Activated naive CD8-positive, alpha-beta T cell treated with anti-CD3 and anti-CD28 coated beads for 36 hours (primary cell): Measurements from ENCODE around the gene PGA5. TPM values are rescaled to one million over a fixed set of nuclear protein-coding genes. Genes with fewer than 3 reads are reported as not detected.
"Not testable (repeated sequence)": the region's sequence is repeated elsewhere in the genome, so short reads cannot be mapped to it uniquely, and the experiment has no call there.

Source experiments
- DNase-seq: peaks from one replicate; pipeline ENCODE4 v3.0.0; 2021
- H3K27ac Mint-ChIP-seq: one replicate; pipeline ENCODE4 v1.8.0; 2022; ENCODE audit warnings: mild to moderate bottlenecking, moderate library complexity, mixed read lengths
- H3K27me3 Mint-ChIP-seq: one replicate; pipeline ENCODE4 v1.8.0; 2022; ENCODE audit warnings: mild to moderate bottlenecking, mixed read lengths
- H3K36me3 Mint-ChIP-seq: one replicate; pipeline ENCODE4 v1.8.0; 2021; ENCODE audit warnings: mild to moderate bottlenecking, mixed read lengths
- H3K4me1 Mint-ChIP-seq: one replicate; pipeline ENCODE4 v1.8.0; 2021; ENCODE audit warnings: mixed read lengths
- H3K4me3 Mint-ChIP-seq: one replicate; pipeline ENCODE4 v1.8.0; 2022; ENCODE audit warnings: mild to moderate bottlenecking, moderate library complexity, mixed read lengths
- H3K9me3 Mint-ChIP-seq: one replicate; pipeline ENCODE4 v1.8.0; 2022; ENCODE audit warnings: mixed read lengths
- total RNA-seq, 2 experiments: library from RNA; stranded (reverse); gene quantifications; one replicate each; pipeline ENCODE4 v1.2.3, GENCODE V29; 2021

PGA5 gene
- total RNA-seq, result not detected

- H3K4me3 Mint-ChIP-seq, H3K27ac Mint-ChIP-seq, DNase-seq, H3K4me1 Mint-ChIP-seq, H3K27me3 Mint-ChIP-seq, H3K9me3 Mint-ChIP-seq, H3K36me3 Mint-ChIP-seq: not testable (repeated sequence)
Observed at GRCh38 chr11:61240875-61241274, at the start of gene PGA5. Gene PGA5 (plus strand): TSS chr11:61241175. CDS start chr11:61241227, 52 bp downstream.

GRCh38 chr11:61193596-61193995 lies 47.4 kb upstream of the PGA5 start:
- DNase-seq, result no peak
- Mint-ChIP-seq H3K9me3 (no peaks in the 10 kb centered on the region), H3K4me1 (no peaks in the 10 kb centered on the region), H3K27ac (no peak overlapping the region), H3K36me3 (no peaks in the 10 kb centered on the region), H3K27me3 (peaks cover 5% of the 10 kb centered on the region), H3K4me3 (no peak overlapping the region)

GRCh38 chr11:61194169-61194671 lies 46.8 kb upstream of the PGA5 start:
- Mint-ChIP-seq H3K4me3 (no peak overlapping the region), H3K36me3 (no peaks in the 10 kb centered on the region), H3K27ac (no peak overlapping the region), H3K27me3 (peaks cover 5% of the 10 kb centered on the region), H3K9me3 (no peaks in the 10 kb centered on the region), H3K4me1 (no peaks in the 10 kb centered on the region)
- no peak for DNase-seq

- no peak overlapping the region for H3K4me3 Mint-ChIP-seq
- no peaks in the 10 kb centered on the region for H3K9me3 Mint-ChIP-seq
- peaks cover 5% of the 10 kb centered on the region for H3K27me3 Mint-ChIP-seq
- H3K4me1 Mint-ChIP-seq, result no peaks in the 10 kb centered on the region
- no peak overlapping the region for H3K27ac Mint-ChIP-seq
- DNase-seq, result no peak
- no peaks in the 10 kb centered on the region for H3K36me3 Mint-ChIP-seq
Observed at GRCh38 chr11:61194981-61195695, 45.8 kb upstream of the PGA5 start.

- Mint-ChIP-seq H3K9me3 (no peaks in the 10 kb centered on the region), H3K27me3 (peaks cover 5% of the 10 kb centered on the region), H3K4me1 (no peaks in the 10 kb centered on the region), H3K27ac (no peak overlapping the region), H3K4me3 (no peak overlapping the region), H3K36me3 (no peaks in the 10 kb centered on the region)
- DNase-seq, result no peak
Observed at GRCh38 chr11:61195719-61196118, 45.3 kb upstream of the PGA5 start.

- no peak for DNase-seq
- peaks cover 17% of the 10 kb centered on the region for H3K27me3 Mint-ChIP-seq
- no peaks in the 10 kb centered on the region for H3K9me3 Mint-ChIP-seq
- H3K27ac Mint-ChIP-seq, result no peak overlapping the region
- no peaks in the 10 kb centered on the region for H3K36me3 Mint-ChIP-seq
- no peaks in the 10 kb centered on the region for H3K4me1 Mint-ChIP-seq
- H3K4me3 Mint-ChIP-seq, result no peak overlapping the region
Observed at GRCh38 chr11:61198361-61198760, 42.6 kb upstream of the PGA5 start.

- no peaks in the 10 kb centered on the region for H3K4me1 Mint-ChIP-seq
- H3K27ac Mint-ChIP-seq, result no peak overlapping the region
- no peak overlapping the region for H3K4me3 Mint-ChIP-seq
- DNase-seq, result no peak
- peaks cover 17% of the 10 kb centered on the region for H3K27me3 Mint-ChIP-seq
- no peaks in the 10 kb centered on the region for H3K36me3 Mint-ChIP-seq
- H3K9me3 Mint-ChIP-seq, result no peaks in the 10 kb centered on the region
Observed at GRCh38 chr11:61198948-61199523, 41.9 kb upstream of the PGA5 start.

GRCh38 chr11:61201476-61201875 lies 39.5 kb upstream of the PGA5 start:
- Mint-ChIP-seq H3K36me3 (no peaks in the 10 kb centered on the region), H3K27ac (no peak overlapping the region), H3K9me3 (no peaks in the 10 kb centered on the region), H3K4me3 (no peak overlapping the region), H3K4me1 (no peaks in the 10 kb centered on the region), H3K27me3 (peaks cover 15% of the 10 kb centered on the region)
- DNase-seq, result no peak

GRCh38 chr11:61202950-61203746 lies 37.8 kb upstream of the PGA5 start, which contains the start of gene PGA3:
Gene PGA3 (plus strand): TSS chr11:61203515. CDS start chr11:61203565, 50 bp downstream.
- H3K4me3 Mint-ChIP-seq, H3K9me3 Mint-ChIP-seq, H3K27ac Mint-ChIP-seq, H3K36me3 Mint-ChIP-seq, H3K4me1 Mint-ChIP-seq, DNase-seq: not testable (repeated sequence)
- H3K27me3 Mint-ChIP-seq, result peaks cover 15% of the 10 kb centered on the region

- peaks cover 15% of the 10 kb centered on the region for H3K27me3 Mint-ChIP-seq
- H3K9me3 Mint-ChIP-seq, H3K4me1 Mint-ChIP-seq, H3K4me3 Mint-ChIP-seq, H3K27ac Mint-ChIP-seq, H3K36me3 Mint-ChIP-seq, DNase-seq: not testable (repeated sequence)
Observed at GRCh38 chr11:61203873-61204272, 37.1 kb upstream of the PGA5 start.

- H3K27ac Mint-ChIP-seq, H3K36me3 Mint-ChIP-seq, H3K4me1 Mint-ChIP-seq, H3K9me3 Mint-ChIP-seq, H3K4me3 Mint-ChIP-seq, DNase-seq: not testable (repeated sequence)
- H3K27me3 Mint-ChIP-seq, result peaks cover 15% of the 10 kb centered on the region
Observed at GRCh38 chr11:61204502-61205059, 36.4 kb upstream of the PGA5 start.

- not testable (repeated sequence) for H3K27me3 Mint-ChIP-seq, H3K27ac Mint-ChIP-seq, H3K9me3 Mint-ChIP-seq, H3K4me1 Mint-ChIP-seq, H3K4me3 Mint-ChIP-seq, DNase-seq, H3K36me3 Mint-ChIP-seq
Observed at GRCh38 chr11:61207636-61208310, 33.2 kb upstream of the PGA5 start.

- H3K9me3 Mint-ChIP-seq, H3K4me1 Mint-ChIP-seq, DNase-seq, H3K4me3 Mint-ChIP-seq, H3K27ac Mint-ChIP-seq, H3K27me3 Mint-ChIP-seq, H3K36me3 Mint-ChIP-seq: not testable (repeated sequence)
Observed at GRCh38 chr11:61210629-61211028, 30.3 kb upstream of the PGA5 start.

- H3K9me3 Mint-ChIP-seq, DNase-seq, H3K4me3 Mint-ChIP-seq, H3K36me3 Mint-ChIP-seq, H3K27me3 Mint-ChIP-seq, H3K27ac Mint-ChIP-seq, H3K4me1 Mint-ChIP-seq: not testable (repeated sequence)
Observed at GRCh38 chr11:61211327-61211952, 29.5 kb upstream of the PGA5 start.
